GM12891 (cell line): ENCODE measurements around the gene FXYD2.

Experiments used
- DNase-seq: peaks from one replicate; pipeline ENCODE4 v3.0.0; 2011; ENCODE audit warnings: low spot score; ENCODE audit not compliant: insufficient read length
- FAIRE-seq: peaks from 2 replicates; lab custom pipeline; 2011; peaks lifted over from hg19 to GRCh38; lab: Jason Lieb, UNC
- PAX5 ChIP-seq: IDR thresholded peaks from 2 replicates; pipeline ENCODE4 v1.6.1; 2011; ENCODE audit warnings: low read length, moderate library complexity, mild to moderate bottlenecking; ENCODE audit not compliant: insufficient read depth, severe bottlenecking
- POLR2A ChIP-seq: IDR thresholded peaks from 2 replicates; pipeline ENCODE4 v1.6.1; 2011; ENCODE audit warnings: low read depth, low read length, control low read depth
- POLR2AphosphoS5 ChIP-seq: IDR thresholded peaks from 2 replicates; pipeline ENCODE4 v1.6.1; 2011; ENCODE audit warnings: low read depth, low read length, control low read depth
- POU2F2 ChIP-seq: IDR thresholded peaks from 2 replicates; pipeline ENCODE4 v1.6.1; 2011; ENCODE audit warnings: low read depth, mild to moderate bottlenecking, control low read depth, low read length, moderate library complexity
- SPI1 ChIP-seq: IDR thresholded peaks from 2 replicates; pipeline ENCODE4 v1.6.1; 2011; ENCODE audit warnings: low read depth, low read length, control low read depth
- TAF1 ChIP-seq: IDR thresholded peaks from 2 replicates; pipeline ENCODE4 v1.6.1; 2011; ENCODE audit warnings: low read depth, low read length, control low read depth

FXYD2 gene

GRCh38 chr11:117771197-117771596 lies 53.3 kb downstream of the FXYD2 start:
- TF ChIP-seq PAX5, result no peak
- no peak for TF ChIP-seq TAF1
- TF ChIP-seq POLR2A, result no peak
- no peak for TF ChIP-seq POLR2AphosphoS5
- TF ChIP-seq SPI1, result no peak
- TF ChIP-seq POU2F2, result no peak
- no peak for DNase-seq
- no peak for FAIRE-seq

GRCh38 chr11:117770061-117770460 lies 54.5 kb downstream of the FXYD2 start:
- no peak for TF ChIP-seq POLR2A
- no peak for TF ChIP-seq SPI1
- TF ChIP-seq POU2F2, result no peak
- TF ChIP-seq POLR2AphosphoS5, result no peak
- TF ChIP-seq PAX5, result no peak
- no peak for TF ChIP-seq TAF1
- DNase-seq (no peak), FAIRE-seq (no peak)
